ENCODE measurements around the gene SND1. TPM values are rescaled to one million over a fixed set of nuclear protein-coding genes. Genes with fewer than 3 reads are reported as not detected.

Gene SND1
- total RNA-seq, 4 donors from 2014 or later = 84.2 to 98.8 (median 93.4) TPM

GRCh38 chr7:127802845-127803244, 150.9 kb downstream of the SND1 start:
- intact Hi-C loops (cut with DNase I) = no loop called here
- H3K27ac ChIP-seq = no peak overlapping the region
- 88 to 95% methylated on average over 5 of the region's 5 CpGs for WGBS, 2 donors

GRCh38 chr7:127803626-127804025, 151.6 kb downstream of the SND1 start:
- H3K4me3 ChIP-seq = no peak overlapping the region
- DNase-seq = no peak
- 61 to 73% methylated on average over 2 of the region's 2 CpGs for WGBS, 2 donors

More at GRCh38 chr7:127802845-127803244, 150.9 kb downstream of the SND1 start:
- no peaks in the 10 kb centered on the region for H3K9me3 ChIP-seq
- H3K36me3 ChIP-seq = peaks cover 0 to 8% (median 0%) of the 10 kb centered on the region in 3 donors
- TF ChIP-seq POLR2A (IDR thresholded peaks at IDR 0.05) (no peak), CTCF (IDR thresholded peaks at IDR 0.05) (no peak)
- H3K4me1 ChIP-seq = peaks cover 0 to 6% (median 0%) of the 10 kb centered on the region in 3 donors
- no peak overlapping the region for H3K4me3 ChIP-seq
- DNase-seq = no peak
- no peaks in the 10 kb centered on the region for H3K27me3 ChIP-seq

GRCh38 chr7:127807340-127807739, 155.3 kb downstream of the SND1 start:
- Histone ChIP-seq H3K4me3 (no peak overlapping the region), H3K27me3 (no peaks in the 10 kb centered on the region), H3K27ac (no peak overlapping the region), H3K4me1 (peaks cover 0 to 4% (median 0%) of the 10 kb centered on the region in 3 donors), H3K36me3 (peaks cover 0 to 26% (median 0%) of the 10 kb centered on the region in 3 donors), H3K9me3 (no peaks in the 10 kb centered on the region)
- intact Hi-C loops (cut with DNase I) = no loop called here
- no peak for DNase-seq
- WGBS, 2 donors = 89 to 94% methylated on average over 6 of the region's 6 CpGs
- TF ChIP-seq CTCF (IDR thresholded peaks at IDR 0.05) = no peak
- no peak for TF ChIP-seq POLR2A (IDR thresholded peaks at IDR 0.05)

More at GRCh38 chr7:127803626-127804025, 151.6 kb downstream of the SND1 start:
- no peaks in the 10 kb centered on the region for H3K27me3 ChIP-seq
- TF ChIP-seq POLR2A (IDR thresholded peaks at IDR 0.05) = no peak
- no peak for TF ChIP-seq CTCF (IDR thresholded peaks at IDR 0.05)
- peaks cover 0 to 16% (median 0%) of the 10 kb centered on the region in 3 donors for H3K36me3 ChIP-seq
- intact Hi-C loops (cut with DNase I) = no loop called here
- no peak overlapping the region for H3K27ac ChIP-seq
- no peaks in the 10 kb centered on the region for H3K4me1 ChIP-seq
- H3K9me3 ChIP-seq = no peaks in the 10 kb centered on the region

GRCh38 chr7:127807829-127808228, 155.8 kb downstream of the SND1 start:
- Histone ChIP-seq H3K36me3 (peaks cover 0 to 26% (median 0%) of the 10 kb centered on the region in 3 donors), H3K27me3 (no peaks in the 10 kb centered on the region), H3K4me3 (no peak overlapping the region), H3K9me3 (no peaks in the 10 kb centered on the region), H3K4me1 (peaks cover 0 to 9% (median 0%) of the 10 kb centered on the region in 3 donors), H3K27ac (no peak overlapping the region)
- intact Hi-C loops (cut with DNase I) = no loop called here
- TF ChIP-seq POLR2A (IDR thresholded peaks at IDR 0.05) = no peak
- no peak for TF ChIP-seq CTCF (IDR thresholded peaks at IDR 0.05)
- DNase-seq = no peak
- WGBS, 2 donors = 80 to 89% methylated on average over 2 of the region's 2 CpGs

GRCh38 chr7:127809261-127809702, 157.3 kb downstream of the SND1 start:
- WGBS, 2 donors = 63 to 68% methylated on average over 2 to 3 of the region's 3 CpGs
- TF ChIP-seq CTCF (IDR thresholded peaks at IDR 0.05) (no peak), POLR2A (IDR thresholded peaks at IDR 0.05) (no peak)

More at GRCh38 chr7:127809261-127809702, 157.3 kb downstream of the SND1 start:
- Histone ChIP-seq H3K4me3 (no peak overlapping the region), H3K27me3 (no peaks in the 10 kb centered on the region), H3K9me3 (no peaks in the 10 kb centered on the region), H3K27ac (no peak overlapping the region), H3K36me3 (peaks cover 0 to 26% (median 0%) of the 10 kb centered on the region in 3 donors), H3K4me1 (peaks cover 0 to 9% (median 0%) of the 10 kb centered on the region in 3 donors)
- DNase-seq = no peak
- intact Hi-C loops (cut with DNase I) = no loop called here

Measured in esophagus squamous epithelium (tissue), 5 donors.